ENCODE measurements around the gene NKX3-2. TPM values are rescaled to one million over a fixed set of nuclear protein-coding genes. Genes with fewer than 3 reads are reported as not detected.

Gene NKX3-2
- total RNA-seq, 1 donor: not detected

GRCh38 chr4:13515268-13515667 is 29.0 kb downstream of the NKX3-2 start:
- peaks cover 74% of the 10 kb centered on the region for H3K27me3 ChIP-seq (ENCODE audit: insufficient read depth, low read length)
- no peak overlapping the region for H3K4me3 ChIP-seq (ENCODE audit: low read length)
- H3K9me3 ChIP-seq (ENCODE audit: low read depth, low read length): no peaks in the 10 kb centered on the region
- H3K4me1 ChIP-seq (ENCODE audit: insufficient read depth, low read length): no peaks in the 10 kb centered on the region

DNA sequence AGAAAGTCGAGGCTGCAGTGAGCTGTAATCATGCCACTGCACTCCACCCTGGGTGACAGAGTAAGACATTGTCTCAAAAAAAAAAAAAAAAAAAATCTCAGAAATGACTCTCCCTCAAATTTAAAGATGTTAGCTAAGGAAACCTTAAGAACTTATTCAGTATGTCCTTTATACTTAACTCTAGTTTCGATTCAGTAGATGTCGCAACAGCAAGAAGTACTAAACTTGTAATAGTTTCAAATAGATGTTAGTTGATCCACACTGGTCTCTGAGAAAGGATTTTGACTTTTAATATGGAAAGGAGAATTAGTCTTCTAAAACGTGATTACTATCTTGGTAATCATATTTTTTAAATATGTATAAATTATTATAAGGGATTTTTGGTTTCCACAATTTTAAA is 29.6 kb downstream of the NKX3-2 start:
- H3K27me3 ChIP-seq (ENCODE audit: insufficient read depth, low read length): peaks cover 69% of the 10 kb centered on the region
- H3K4me1 ChIP-seq (ENCODE audit: insufficient read depth, low read length): no peaks in the 10 kb centered on the region
- H3K9me3 ChIP-seq (ENCODE audit: low read depth, low read length): no peaks in the 10 kb centered on the region
- no peak overlapping the region for H3K4me3 ChIP-seq (ENCODE audit: low read length)

GRCh38 chr4:13511101-13511500 is 33.2 kb downstream of the NKX3-2 start:
- Histone ChIP-seq H3K27me3 (ENCODE audit: insufficient read depth, low read length) (peaks cover 47% of the 10 kb centered on the region), H3K4me3 (ENCODE audit: low read length) (no peak overlapping the region), H3K4me1 (ENCODE audit: insufficient read depth, low read length) (no peaks in the 10 kb centered on the region), H3K9me3 (ENCODE audit: low read depth, low read length) (no peaks in the 10 kb centered on the region)

DNA sequence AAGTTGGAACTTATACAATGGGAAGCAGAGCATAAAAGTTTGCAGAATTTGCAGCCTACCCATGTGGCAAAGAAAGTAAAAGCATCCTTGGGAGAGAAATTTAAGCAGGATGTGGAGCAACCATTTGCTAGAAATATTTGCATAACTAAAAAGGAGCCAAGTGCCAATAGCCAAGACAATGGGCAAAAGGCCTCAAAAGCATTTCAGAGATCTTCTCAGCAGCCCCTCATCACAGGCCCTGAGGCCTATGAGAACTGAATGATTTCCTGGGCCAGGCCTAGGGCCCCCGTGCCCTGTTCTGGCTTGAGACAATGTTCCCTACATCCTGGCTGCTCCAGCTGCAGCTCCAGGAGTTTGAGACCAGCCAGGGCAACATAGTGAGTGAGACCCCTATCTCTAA is 34.9 kb downstream of the NKX3-2 start:
- Histone ChIP-seq H3K4me1 (ENCODE audit: insufficient read depth, low read length) (no peaks in the 10 kb centered on the region), H3K27me3 (ENCODE audit: insufficient read depth, low read length) (peaks cover 39% of the 10 kb centered on the region), H3K4me3 (ENCODE audit: low read length) (no peak overlapping the region), H3K9me3 (ENCODE audit: low read depth, low read length) (no peaks in the 10 kb centered on the region)

DNA sequence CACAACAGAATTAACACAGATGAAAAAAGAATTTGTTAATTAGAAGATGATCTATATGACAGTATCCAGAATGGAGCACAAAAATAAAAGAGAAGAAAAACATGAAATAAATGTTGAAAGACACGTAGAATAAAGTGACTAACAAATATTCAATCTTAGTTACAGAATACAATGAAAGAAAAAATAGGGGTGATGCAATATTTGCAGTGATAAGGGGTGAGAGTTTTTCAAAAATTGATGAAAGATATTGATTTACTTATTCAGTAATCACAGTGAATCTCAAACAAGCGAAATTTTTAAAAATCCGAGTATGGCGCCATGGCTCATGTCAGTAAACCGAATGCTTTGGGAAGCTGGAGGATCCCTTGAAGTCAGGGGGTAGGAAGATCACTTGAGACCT is 39.9 kb downstream of the NKX3-2 start:
- Histone ChIP-seq H3K4me1 (ENCODE audit: insufficient read depth, low read length) (no peaks in the 10 kb centered on the region), H3K27me3 (ENCODE audit: insufficient read depth, low read length) (peaks cover 48% of the 10 kb centered on the region), H3K9me3 (ENCODE audit: low read depth, low read length) (no peaks in the 10 kb centered on the region), H3K4me3 (ENCODE audit: low read length) (no peak overlapping the region)

DNA sequence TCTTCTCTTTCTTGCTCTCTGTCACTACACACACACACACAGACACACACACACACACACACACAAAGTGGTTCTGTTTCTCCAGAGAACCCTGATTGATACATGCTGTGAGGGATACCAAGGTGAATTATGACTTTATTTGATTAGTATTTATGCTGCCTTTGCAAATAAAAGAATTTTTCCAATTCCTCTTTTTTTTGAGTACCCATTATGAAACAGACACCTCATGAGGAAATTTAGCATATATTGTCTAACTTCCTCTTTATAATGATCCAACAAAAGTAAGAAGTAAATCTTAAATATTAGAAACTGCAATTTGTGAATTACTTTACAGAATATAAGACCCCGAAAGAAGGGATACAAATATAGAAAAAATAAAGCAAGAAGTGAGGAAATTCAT is 45.8 kb downstream of the NKX3-2 start:
- Histone ChIP-seq H3K9me3 (ENCODE audit: low read depth, low read length) (peaks cover 4% of the 10 kb centered on the region), H3K4me3 (ENCODE audit: low read length) (no peak overlapping the region), H3K4me1 (ENCODE audit: insufficient read depth, low read length) (peaks cover 4% of the 10 kb centered on the region), H3K27me3 (ENCODE audit: insufficient read depth, low read length) (peaks cover 57% of the 10 kb centered on the region)

GRCh38 chr4:13496605-13497004 is 47.7 kb downstream of the NKX3-2 start:
- peaks cover 4% of the 10 kb centered on the region for H3K4me1 ChIP-seq (ENCODE audit: insufficient read depth, low read length)
- no peak overlapping the region for H3K4me3 ChIP-seq (ENCODE audit: low read length)

GRCh38 chr4:13495753-13496152 is 48.6 kb downstream of the NKX3-2 start:
- Histone ChIP-seq H3K27me3 (ENCODE audit: insufficient read depth, low read length) (peaks cover 47% of the 10 kb centered on the region), H3K4me1 (ENCODE audit: insufficient read depth, low read length) (peaks cover 4% of the 10 kb centered on the region), H3K9me3 (ENCODE audit: low read depth, low read length) (peaks cover 4% of the 10 kb centered on the region), H3K4me3 (ENCODE audit: low read length) (no peak overlapping the region)

More at GRCh38 chr4:13496605-13497004, 47.7 kb downstream of the NKX3-2 start:
- Histone ChIP-seq H3K27me3 (ENCODE audit: insufficient read depth, low read length) (peaks cover 48% of the 10 kb centered on the region), H3K9me3 (ENCODE audit: low read depth, low read length) (peaks cover 4% of the 10 kb centered on the region)

DNA sequence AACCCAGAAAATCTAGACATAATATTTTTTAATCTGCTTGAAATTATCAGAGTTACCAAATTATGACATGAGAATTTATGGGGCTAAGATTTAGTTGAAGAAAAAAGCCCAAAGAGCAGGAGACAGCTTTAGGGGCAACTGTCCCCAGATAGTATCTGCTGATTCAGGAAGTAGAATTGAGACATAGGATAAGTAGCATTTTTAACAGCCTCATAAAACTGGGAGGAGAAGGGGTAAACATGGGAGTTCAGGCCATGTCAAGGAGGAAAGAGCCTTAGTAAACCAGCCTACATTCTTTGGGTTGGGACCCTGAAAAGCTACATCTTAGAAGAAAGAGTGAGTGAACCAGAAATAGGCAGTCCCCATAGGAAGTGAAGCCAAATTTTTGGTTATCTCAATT is 50.5 kb downstream of the NKX3-2 start:
- Histone ChIP-seq H3K27me3 (ENCODE audit: insufficient read depth, low read length) (peaks cover 49% of the 10 kb centered on the region), H3K4me1 (ENCODE audit: insufficient read depth, low read length) (peaks cover 4% of the 10 kb centered on the region)

GRCh38 chr4:13492747-13493146 is 51.6 kb downstream of the NKX3-2 start:
- Histone ChIP-seq H3K4me1 (ENCODE audit: insufficient read depth, low read length) (no peaks in the 10 kb centered on the region), H3K27me3 (ENCODE audit: insufficient read depth, low read length) (peaks cover 58% of the 10 kb centered on the region), H3K9me3 (ENCODE audit: low read depth, low read length) (peaks cover 4% of the 10 kb centered on the region), H3K4me3 (ENCODE audit: low read length) (no peak overlapping the region)

More for the DNA sequence above, 50.5 kb downstream of the NKX3-2 start:
- H3K9me3 ChIP-seq (ENCODE audit: low read depth, low read length): peaks cover 4% of the 10 kb centered on the region
- H3K4me3 ChIP-seq (ENCODE audit: low read length): no peak overlapping the region

Other genes with a start within 250 kb of the NKX3-2 start
- gene RAB28, start 60.2 kb downstream of the NKX3-2 start, total RNA-seq: 5.6 TPM
- 48.7 TPM for gene BOD1L1, start 83.2 kb upstream of the NKX3-2 start, total RNA-seq

All from mononuclear cell (primary cell).